B cell (primary cell): ENCODE measurements around the gene STAT4. TPM values are rescaled to one million over a fixed set of nuclear protein-coding genes. Genes with fewer than 3 reads are reported as not detected.

Source experiments
- ATAC-seq: fragments of 200-7000 bp; cut with Tn5 transposase; one replicate; pipeline ENCODE4 v1.10.0; 2021; ENCODE audit warnings: low read depth, mild to moderate bottlenecking, moderate number of reproducible peaks, moderate library complexity
- CTCF ChIA-PET: fragments of 350-600 bp; sonication (Branson Sonifier 250); formaldehyde crosslinking; loops from one replicate; lab custom pipeline; 2021; ENCODE audit warnings: antibody characterized with exemption, inconsistent platforms; lab: Charles Lee
- POLR2A ChIA-PET: fragments of 350-600 bp; sonication (Branson Sonifier 250); formaldehyde crosslinking; loops from one replicate; lab custom pipeline; 2021; ENCODE audit warnings: antibody characterized with exemption; lab: Charles Lee
- DNase-seq: peaks from one replicate; pipeline ENCODE4 v3.0.0; 2013
- H2AFZ ChIP-seq: 2 replicates; pipeline ENCODE4 v1.6.1; 2012; ENCODE audit warnings: mild to moderate bottlenecking, low read depth, low read length; ENCODE audit not compliant: insufficient read depth, poor library complexity, severe bottlenecking
- H3K27ac ChIP-seq, 2 donors: 1 replicate in 1 of 2; 2 replicates in 1 of 2; pipeline ENCODE4 v1.5.1; 2012 to 2013; ENCODE audit warnings: low read length in 2 of 2, mild to moderate bottlenecking in 2 of 2, moderate library complexity in 1 of 2
- H3K27me3 ChIP-seq, 4 experiments: fragments of 200-600 bp in 1 of 4; sonication (generic) in 1 of 4; replicated peaks in 1 of 4; 1 replicate in 2 of 4; 2 replicates in 2 of 4; pipeline versions ENCODE4 v1.6.1 to v1.7.0; 2013 to 2016; ENCODE audit warnings: low read length in 3 of 4, mild to moderate bottlenecking in 2 of 4, mixed read lengths in 1 of 4, moderate library complexity in 1 of 4; ENCODE audit not compliant: insufficient read depth in 4 of 4, control insufficient read depth in 3 of 4; ENCODE audit errors: control extremely low read depth in 1 of 4
- H3K36me3 ChIP-seq, 2 experiments: replicated peaks in 1 of 2; 1 replicate in 1 of 2; 2 replicates in 1 of 2; pipeline versions ENCODE4 v1.6.1 to v1.7.1; 2013; ENCODE audit warnings: low read length in 1 of 2; ENCODE audit not compliant: insufficient read depth in 2 of 2, control insufficient read depth in 1 of 2; ENCODE audit errors: control extremely low read depth in 1 of 2, extremely low read depth in 1 of 2
- H3K4me1 ChIP-seq, 2 donors: fragments of 200-600 bp in 1 of 2; sonication (generic) in 1 of 2; 1 replicate in 1 of 2; 2 replicates in 1 of 2; pipeline versions ENCODE4 v1.5.1 to v1.6.1; 2013 to 2017; ENCODE audit warnings: low read length in 2 of 2; ENCODE audit not compliant: control insufficient read depth in 2 of 2, insufficient read depth in 2 of 2
- H3K4me2 ChIP-seq: replicated peaks from 2 replicates; pipeline ENCODE3; 2012; ENCODE audit warnings: mild to moderate bottlenecking, low read depth, low read length; ENCODE audit not compliant: poor library complexity, severe bottlenecking
- H3K4me3 ChIP-seq, 5 experiments: fragments of 200-600 bp in 1 of 5; sonication (generic) in 1 of 5; 1 replicate in 3 of 5; 2 replicates in 2 of 5; pipeline versions ENCODE4 v1.5.1 to v1.7.0; 2011 to 2016; ENCODE audit warnings: low read length in 4 of 5, mild to moderate bottlenecking in 4 of 5, low read depth in 2 of 5, control low read depth in 1 of 5, moderate library complexity in 1 of 5; ENCODE audit not compliant: insufficient read depth in 1 of 5; ENCODE audit errors: control extremely low read depth in 1 of 5, extremely low read depth in 1 of 5
- H3K79me2 ChIP-seq: fragments of 200-600 bp; sonication (generic); one replicate; pipeline ENCODE4 v1.6.0; 2016; ENCODE audit warnings: low read length; ENCODE audit not compliant: control insufficient read depth, insufficient read depth
- H3K9ac ChIP-seq: fragments of 200-600 bp; sonication (generic); 2 replicates; pipeline ENCODE4 v1.6.1; 2017; ENCODE audit warnings: mild to moderate bottlenecking, low read length, moderate library complexity
- H3K9me3 ChIP-seq, 3 donors: one replicate each; pipeline versions ENCODE4 v1.6.1 to v1.7.1; 2013; ENCODE audit warnings: low read length in 2 of 3; ENCODE audit not compliant: control insufficient read depth in 2 of 3, insufficient read depth in 1 of 3; ENCODE audit errors: control extremely low read depth in 1 of 3
- H4K20me1 ChIP-seq: 2 replicates; pipeline ENCODE4 v1.6.0; 2012; ENCODE audit warnings: mild to moderate bottlenecking, low read length; ENCODE audit not compliant: insufficient read depth, control insufficient read depth, poor library complexity, severe bottlenecking
- H3K27ac Mint-ChIP-seq: one replicate; pipeline ENCODE4 v1.8.0; 2021; ENCODE audit warnings: mixed read lengths
- H3K27me3 Mint-ChIP-seq: one replicate; pipeline ENCODE4 v1.8.0; 2021; ENCODE audit warnings: mixed read lengths
- H3K4me1 Mint-ChIP-seq: one replicate; pipeline ENCODE4 v1.8.0; 2021; ENCODE audit warnings: mixed read lengths
- H3K4me3 Mint-ChIP-seq: one replicate; pipeline ENCODE4 v1.8.0; 2021; ENCODE audit warnings: mixed read lengths
- H3K9me3 Mint-ChIP-seq: one replicate; pipeline ENCODE4 v1.8.0; 2022; ENCODE audit warnings: mixed read lengths; ENCODE audit not compliant: insufficient read depth
- EZH2 ChIP-seq: IDR thresholded peaks from 2 replicates; pipeline ENCODE4 v1.6.1; 2012; ENCODE audit warnings: borderline replicate concordance, low read depth, mild to moderate bottlenecking, moderate library complexity, low read length; ENCODE audit not compliant: insufficient read depth, poor library complexity, severe bottlenecking
- WGBS: methylation state at CpG from one replicate; pipeline ENCODE4 v1.1.5; 2013; ENCODE audit warnings: missing lambda C conversion rate; ENCODE audit not compliant: insufficient coverage; 5-methylcytosine and 5-hydroxymethylcytosine counted together
- intact Hi-C: fragments of 100-400 bp; cut with micrococcal nuclease; formaldehyde crosslinking; loops from one replicate; pipeline ENCODE4 v1.10.0; 2022
- polyA plus RNA-seq: library from polyadenylated mRNA; depleted of rRNA; stranded (reverse); fragments of >200 nt; gene quantifications from 2 replicates; pipeline ENCODE4 v1.2.3, GENCODE V29; 2012
- total RNA-seq, 2 donors: library from RNA; stranded (reverse); fragments of 120-200 nt in 1 of 2; gene quantifications; 1 replicate in 1 of 2; 2 replicates in 1 of 2; pipeline versions ENCODE4 v1.2.3 to v1.2.4, GENCODE V29; 2013 to 2022
- TF ChIP-seq, protein P1 (sequence below): fragments of 200-600 bp; IDR thresholded peaks from one replicate; pipeline ENCODE4 v1.8.0; 2022; ENCODE audit warnings: antibody characterized with exemption, mild to moderate bottlenecking

STAT4 gene
- total and polyA plus RNA-seq, 2 donors (not counting 1 experiment from before 2014, with no cell fraction given), result 2.0 to 62.1 TPM

GRCh38 chr2:191150230-191150599, 579 bp downstream of the STAT4 start:
- peak overlapping the region; percentile 86 for H2AFZ ChIP-seq
- ChIA-PET CTCF (interaction anchor here (1.1 to 13.3 kb wide), 3 partner anchors 15 to 419 kb away, joined by 3 to 418 read pairs (median 7); no protein-coding TSS in a partner anchor), POLR2A (no interaction called here)
- no peaks in the 10 kb centered on the region for H3K27me3 ChIP-seq
- TF ChIP-seq, protein P1, sequence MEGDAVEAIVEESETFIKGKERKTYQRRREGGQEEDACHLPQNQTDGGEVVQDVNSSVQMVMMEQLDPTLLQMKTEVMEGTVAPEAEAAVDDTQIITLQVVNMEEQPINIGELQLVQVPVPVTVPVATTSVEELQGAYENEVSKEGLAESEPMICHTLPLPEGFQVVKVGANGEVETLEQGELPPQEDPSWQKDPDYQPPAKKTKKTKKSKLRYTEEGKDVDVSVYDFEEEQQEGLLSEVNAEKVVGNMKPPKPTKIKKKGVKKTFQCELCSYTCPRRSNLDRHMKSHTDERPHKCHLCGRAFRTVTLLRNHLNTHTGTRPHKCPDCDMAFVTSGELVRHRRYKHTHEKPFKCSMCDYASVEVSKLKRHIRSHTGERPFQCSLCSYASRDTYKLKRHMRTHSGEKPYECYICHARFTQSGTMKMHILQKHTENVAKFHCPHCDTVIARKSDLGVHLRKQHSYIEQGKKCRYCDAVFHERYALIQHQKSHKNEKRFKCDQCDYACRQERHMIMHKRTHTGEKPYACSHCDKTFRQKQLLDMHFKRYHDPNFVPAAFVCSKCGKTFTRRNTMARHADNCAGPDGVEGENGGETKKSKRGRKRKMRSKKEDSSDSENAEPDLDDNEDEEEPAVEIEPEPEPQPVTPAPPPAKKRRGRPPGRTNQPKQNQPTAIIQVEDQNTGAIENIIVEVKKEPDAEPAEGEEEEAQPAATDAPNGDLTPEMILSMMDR, result no peak
- no peak for TF ChIP-seq EZH2
- Mint-ChIP-seq H3K4me1 (peaks cover 30% of the 10 kb centered on the region), H3K4me3 (peak overlapping the region; percentile 94), H3K27me3 (peaks cover 9% of the 10 kb centered on the region), H3K9me3 (no peaks in the 10 kb centered on the region), H3K27ac (peak overlapping the region; percentile 85)
- intact Hi-C loops, result loop anchor here (1.0 to 5.0 kb wide), 4 partner anchors 15 to 1709 kb away; partner anchors contain the start of genes ASNSD1, GLS and WDR75
- DNase-seq (no peak), ATAC-seq (peak; percentile 4)
- 0% methylated on average over 9 of the region's 10 CpGs for WGBS
- no peaks in the 10 kb centered on the region for H3K79me2 ChIP-seq
- H3K36me3 ChIP-seq, result no peaks in the 10 kb centered on the region
- H3K4me1 ChIP-seq, result peaks cover 3 to 16% of the 10 kb centered on the region in 2 donors
- H3K4me3 ChIP-seq, result peak overlapping the region; percentile 52 to 97 (median 72)
- H3K9me3 ChIP-seq, result no peaks in the 10 kb centered on the region
- H3K27ac ChIP-seq, result peak overlapping the region; percentile 38 to 53
- peak overlapping the region; percentile 86 for H3K4me2 ChIP-seq
- H3K9ac ChIP-seq, result peak overlapping the region; percentile 86
- H4K20me1 ChIP-seq, result no peaks in the 10 kb centered on the region

DNA sequence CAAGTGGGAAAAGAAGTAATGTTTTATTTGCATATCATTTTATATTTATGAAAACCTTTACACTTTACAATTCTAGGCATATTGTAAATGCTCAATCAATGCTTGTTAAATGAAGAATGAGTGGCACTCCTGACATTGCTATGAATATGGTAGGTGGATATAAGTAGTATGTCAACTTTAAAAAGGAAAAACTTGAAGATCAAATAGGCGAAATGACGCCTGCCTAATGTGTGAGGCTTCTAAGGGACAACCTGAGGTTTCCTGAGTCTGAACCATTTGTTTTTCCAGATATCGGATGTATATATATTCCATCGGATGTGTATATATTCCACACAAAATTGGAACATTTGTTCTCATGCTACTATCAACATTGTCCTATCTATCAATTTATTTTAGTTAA, 1.4 kb downstream of the STAT4 start:
- H3K4me1 ChIP-seq, result peaks cover 3 to 16% of the 10 kb centered on the region in 2 donors
- H3K79me2 ChIP-seq, result no peaks in the 10 kb centered on the region
- H3K27me3 ChIP-seq, result no peaks in the 10 kb centered on the region
- no peaks in the 10 kb centered on the region for H3K9me3 ChIP-seq
- no peaks in the 10 kb centered on the region for H4K20me1 ChIP-seq
- ATAC-seq, result no peak
- H3K9ac ChIP-seq, result peak overlapping the region; percentile 86
- H3K9me3 Mint-ChIP-seq, result no peaks in the 10 kb centered on the region
- H3K4me3 ChIP-seq, result no peak overlapping the region
- ChIA-PET POLR2A (no interaction called here), CTCF (interaction anchor here (13.3 kb wide), 1 partner anchor 99 kb away, joined by 418 read pairs; no protein-coding TSS in a partner anchor)
- no peak overlapping the region for H3K27ac Mint-ChIP-seq
- no peak overlapping the region for H3K27ac ChIP-seq
- H3K4me2 ChIP-seq, result no peak overlapping the region
- DNase-seq, result no peak
- no peaks in the 10 kb centered on the region for H3K36me3 ChIP-seq
- peak overlapping the region; percentile 67 for H3K4me3 Mint-ChIP-seq
- no peak overlapping the region for H2AFZ ChIP-seq
- H3K4me1 Mint-ChIP-seq, result peaks cover 30% of the 10 kb centered on the region
- no CpG with 5 or more reads among the region's 4 CpGs for WGBS
- peaks cover 9% of the 10 kb centered on the region for H3K27me3 Mint-ChIP-seq
- intact Hi-C loops, result no loop called here
- TF ChIP-seq EZH2, result no peak
- TF ChIP-seq, protein P1, result no peak
